Keratinocyte (primary cell): ENCODE results near the gene IL1RAP. TPM values are rescaled to one million over a fixed set of nuclear protein-coding genes. Genes with fewer than 3 reads are reported as not detected.
A peak's percentile ranks its signal among the peaks of the same experiment; 100 is the strongest.

Experiments
- DNase-seq: peaks from one replicate; pipeline ENCODE4 v3.0.0-alpha.2; 2011; ENCODE audit warnings: low read depth, missing footprints, low spot score
- FAIRE-seq: peaks from 2 replicates; lab custom pipeline; 2011; peaks lifted over from hg19 to GRCh38; lab: Jason Lieb, UNC
- H2AFZ ChIP-seq: 2 replicates; pipeline ENCODE4 v1.6.0; 2012; ENCODE audit warnings: low read length, control low read depth, inconsistent platforms; ENCODE audit not compliant: control insufficient read depth
- H3K27ac ChIP-seq: 2 replicates; pipeline ENCODE4 v1.5.1; 2011; ENCODE audit warnings: low read length; ENCODE audit not compliant: control insufficient read depth, insufficient read depth
- H3K27me3 ChIP-seq: 3 replicates; pipeline ENCODE4 v1.6.0; 2011; ENCODE audit warnings: low read length; ENCODE audit not compliant: control insufficient read depth, insufficient read depth; ENCODE audit errors: extremely low read depth
- H3K36me3 ChIP-seq, 2 experiments: 2 replicates in 1 of 2; 3 replicates in 1 of 2; pipeline ENCODE4 v1.5.1; 2011; ENCODE audit warnings: low read length in 2 of 2, mild to moderate bottlenecking in 1 of 2; ENCODE audit not compliant: control insufficient read depth in 2 of 2, insufficient read depth in 2 of 2; ENCODE audit errors: extremely low read depth in 1 of 2
- H3K4me1 ChIP-seq: 3 replicates; pipeline ENCODE4 v1.5.1; 2011; ENCODE audit warnings: low read length; ENCODE audit not compliant: control insufficient read depth, insufficient read depth; ENCODE audit errors: extremely low read depth
- H3K4me2 ChIP-seq: 3 replicates; pipeline ENCODE4 v1.6.0; 2011; ENCODE audit warnings: low read depth, low read length; ENCODE audit not compliant: control insufficient read depth, insufficient read depth; ENCODE audit errors: extremely low read depth
- H3K4me3 ChIP-seq, 3 experiments: fragments of 200-600 bp in 1 of 3; sonication (generic) in 1 of 3; 2 replicates in 2 of 3; 3 replicates in 1 of 3; pipeline ENCODE4 v1.5.1; 2011 to 2016; ENCODE audit warnings: low read length in 3 of 3, mild to moderate bottlenecking in 3 of 3, control low read depth in 2 of 3, inconsistent platforms in 1 of 3, low read depth in 1 of 3, mixed read lengths in 1 of 3, mixed run types in 1 of 3, moderate library complexity in 1 of 3; ENCODE audit not compliant: control insufficient read depth in 2 of 3, insufficient read depth in 2 of 3; ENCODE audit errors: extremely low read depth in 1 of 3
- H3K79me2 ChIP-seq: 2 replicates; pipeline ENCODE4 v1.6.0; 2012; ENCODE audit warnings: low read length; ENCODE audit not compliant: control insufficient read depth, insufficient read depth
- H3K9ac ChIP-seq: 3 replicates; pipeline ENCODE4 v1.6.0; 2011; ENCODE audit warnings: low read length; ENCODE audit not compliant: control insufficient read depth, insufficient read depth; ENCODE audit errors: extremely low read depth
- H3K9me1 ChIP-seq: 3 replicates; pipeline ENCODE4 v1.6.0; 2011; ENCODE audit warnings: low read length; ENCODE audit not compliant: control insufficient read depth, insufficient read depth; ENCODE audit errors: extremely low read depth
- H3K9me3 ChIP-seq: 2 replicates; pipeline ENCODE4 v1.5.1; 2012; ENCODE audit warnings: low read depth, low read length; ENCODE audit not compliant: control insufficient read depth
- H4K20me1 ChIP-seq: 3 replicates; pipeline ENCODE4 v1.6.0; 2011; ENCODE audit warnings: low read length; ENCODE audit not compliant: control insufficient read depth, insufficient read depth; ENCODE audit errors: extremely low read depth
- EZH2 ChIP-seq: IDR thresholded peaks from one replicate; pipeline ENCODE4 v1.6.1; 2012; ENCODE audit warnings: inconsistent platforms, mild to moderate bottlenecking, low read length, moderate library complexity
- dilution Hi-C: fragments of 300-500 bp; cut with MboI; formaldehyde crosslinking; loops from one replicate; pipeline ENCODE4 v1.7.0; 2020; ENCODE audit warnings: low sequenced_read_pairs; ENCODE audit not compliant: extremely low pct_ligation_motif_present
- polyA plus RNA-seq, 5 experiments: library from polyadenylated mRNA; depleted of rRNA in 3 of 5; stranded (reverse) in 3 of 5; stranded (forward) in 1 of 5; unstranded in 1 of 5; fragments of >200 nt; gene quantifications; 1 replicate in 1 of 5; 2 replicates in 3 of 5; 3 replicates in 1 of 5; pipeline versions ENCODE4 v1.2.1 to v1.2.3, GENCODE V29; 2011 to 2012; ENCODE audit warnings: missing spikeins in 2 of 5, low read depth in 1 of 5, low replicate concordance in 1 of 5
- TF ChIP-seq, protein P1 (sequence below), 3 experiments: IDR thresholded peaks in 1 of 3; conservative IDR thresholded peaks in 1 of 3; optimal IDR thresholded peaks in 1 of 3; 2 replicates in 2 of 3; 3 replicates in 1 of 3; pipeline versions ENCODE3 to v1.5.1; 2011; ENCODE audit warnings: low read length in 3 of 3, mild to moderate bottlenecking in 3 of 3, moderate library complexity in 2 of 3, control low read depth in 1 of 3, inconsistent platforms in 1 of 3; ENCODE audit not compliant: insufficient read depth in 2 of 3; ENCODE audit errors: extremely low read depth in 1 of 3

The IL1RAP gene
- polyA plus RNA-seq, 1 donor (not counting 4 experiments of a cell fraction or from before 2014, with no cell fraction given): 69.7 TPM

DNA sequence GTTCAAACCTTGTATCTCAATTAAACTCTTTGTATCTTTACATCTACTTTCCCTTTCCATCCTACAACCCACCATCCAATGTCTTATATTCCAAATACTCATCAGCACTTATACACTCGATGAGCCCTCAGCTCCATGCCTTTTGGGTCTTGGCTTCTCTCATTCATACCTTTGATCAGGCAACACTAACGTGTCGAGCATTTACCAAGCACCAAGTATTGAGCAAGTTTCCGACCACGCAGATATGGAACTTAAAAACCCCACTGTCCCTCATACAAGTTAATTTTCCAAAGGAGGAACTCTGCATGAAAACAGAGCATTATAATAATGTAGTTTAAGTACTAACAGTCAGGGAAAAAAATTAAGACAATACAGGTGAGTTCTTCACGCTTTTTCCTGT is 102.8 kb downstream of the IL1RAP start:
- dilution Hi-C loops: no loop called here
- FAIRE-seq (peak; percentile 9), DNase-seq (no peak)
- Histone ChIP-seq H3K9me1 (no peaks in the 10 kb centered on the region), H3K4me2 (no peak overlapping the region), H2AFZ (no peak overlapping the region), H3K27me3 (no peaks in the 10 kb centered on the region), H3K36me3 (peaks cover 8 to 15% of the 10 kb centered on the region in 2 experiments), H3K79me2 (peaks cover 2% of the 10 kb centered on the region), H4K20me1 (no peaks in the 10 kb centered on the region), H3K27ac (no peak overlapping the region), H3K9ac (no peak overlapping the region), H3K9me3 (no peaks in the 10 kb centered on the region), H3K4me3 (no peak overlapping the region), H3K4me1 (no peaks in the 10 kb centered on the region)
- no peak for TF ChIP-seq EZH2
- TF ChIP-seq, protein P1, sequence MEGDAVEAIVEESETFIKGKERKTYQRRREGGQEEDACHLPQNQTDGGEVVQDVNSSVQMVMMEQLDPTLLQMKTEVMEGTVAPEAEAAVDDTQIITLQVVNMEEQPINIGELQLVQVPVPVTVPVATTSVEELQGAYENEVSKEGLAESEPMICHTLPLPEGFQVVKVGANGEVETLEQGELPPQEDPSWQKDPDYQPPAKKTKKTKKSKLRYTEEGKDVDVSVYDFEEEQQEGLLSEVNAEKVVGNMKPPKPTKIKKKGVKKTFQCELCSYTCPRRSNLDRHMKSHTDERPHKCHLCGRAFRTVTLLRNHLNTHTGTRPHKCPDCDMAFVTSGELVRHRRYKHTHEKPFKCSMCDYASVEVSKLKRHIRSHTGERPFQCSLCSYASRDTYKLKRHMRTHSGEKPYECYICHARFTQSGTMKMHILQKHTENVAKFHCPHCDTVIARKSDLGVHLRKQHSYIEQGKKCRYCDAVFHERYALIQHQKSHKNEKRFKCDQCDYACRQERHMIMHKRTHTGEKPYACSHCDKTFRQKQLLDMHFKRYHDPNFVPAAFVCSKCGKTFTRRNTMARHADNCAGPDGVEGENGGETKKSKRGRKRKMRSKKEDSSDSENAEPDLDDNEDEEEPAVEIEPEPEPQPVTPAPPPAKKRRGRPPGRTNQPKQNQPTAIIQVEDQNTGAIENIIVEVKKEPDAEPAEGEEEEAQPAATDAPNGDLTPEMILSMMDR (optimal IDR thresholded peaks at IDR 0.05 in 1 of 3, IDR thresholded peaks at IDR 0.05 in 1 of 3, conservative IDR thresholded peaks at IDR 0.05 in 1 of 3; ENCODE audit: extremely low read depth in 1 of 3, insufficient read depth in 2 of 3, low read length in 3 of 3): no peak

- H3K9me3 ChIP-seq: no peaks in the 10 kb centered on the region
- dilution Hi-C loops: no loop called here
- no peak overlapping the region for H3K27ac ChIP-seq
Observed at GRCh38 chr3:190617185-190617584, 103.3 kb downstream of the IL1RAP start.

More at GRCh38 chr3:190617185-190617584, 103.3 kb downstream of the IL1RAP start:
- H3K4me1 ChIP-seq: no peaks in the 10 kb centered on the region
- no peak overlapping the region for H3K4me2 ChIP-seq
- peaks cover 8 to 15% of the 10 kb centered on the region in 2 experiments for H3K36me3 ChIP-seq
- no peak overlapping the region for H3K9ac ChIP-seq
- H3K4me3 ChIP-seq: no peak overlapping the region
- no peaks in the 10 kb centered on the region for H3K27me3 ChIP-seq
- FAIRE-seq: no peak
- DNase-seq: no peak
- H4K20me1 ChIP-seq: no peaks in the 10 kb centered on the region
- H2AFZ ChIP-seq: no peak overlapping the region
- H3K79me2 ChIP-seq: peaks cover 2% of the 10 kb centered on the region
- no peak for TF ChIP-seq EZH2
- TF ChIP-seq, protein P1 (optimal IDR thresholded peaks at IDR 0.05 in 1 of 3, IDR thresholded peaks at IDR 0.05 in 1 of 3, conservative IDR thresholded peaks at IDR 0.05 in 1 of 3; ENCODE audit: extremely low read depth in 1 of 3, insufficient read depth in 2 of 3, low read length in 3 of 3): no peak
- H3K9me1 ChIP-seq: no peaks in the 10 kb centered on the region
